Esophagus muscularis mucosa (tissue), 3 donors: Measurements from ENCODE around the gene LRRC27.
A peak's percentile ranks its signal among the peaks of the same experiment; 100 is the strongest.

Experiments
- POLR2AphosphoS5 ChIP-seq, 2 donors: sonication (generic); formaldehyde crosslinking; IDR thresholded peaks; one replicate each; pipeline ENCODE4 v1.6.1; 2017; ENCODE audit warnings: antibody characterized with exemption in 2 of 2
- TF ChIP-seq, protein P1 (sequence below), 3 experiments: fragments of 200-600 bp in 2 of 3; fragments of 450-650 bp in 1 of 3; sonication (generic) in 2 of 3; IDR thresholded peaks; one replicate each; pipeline ENCODE4 v1.5.1; 2017 to 2019; ENCODE audit warnings: antibody characterized with exemption in 3 of 3, mild to moderate bottlenecking in 2 of 3, moderate library complexity in 1 of 3

DNA sequence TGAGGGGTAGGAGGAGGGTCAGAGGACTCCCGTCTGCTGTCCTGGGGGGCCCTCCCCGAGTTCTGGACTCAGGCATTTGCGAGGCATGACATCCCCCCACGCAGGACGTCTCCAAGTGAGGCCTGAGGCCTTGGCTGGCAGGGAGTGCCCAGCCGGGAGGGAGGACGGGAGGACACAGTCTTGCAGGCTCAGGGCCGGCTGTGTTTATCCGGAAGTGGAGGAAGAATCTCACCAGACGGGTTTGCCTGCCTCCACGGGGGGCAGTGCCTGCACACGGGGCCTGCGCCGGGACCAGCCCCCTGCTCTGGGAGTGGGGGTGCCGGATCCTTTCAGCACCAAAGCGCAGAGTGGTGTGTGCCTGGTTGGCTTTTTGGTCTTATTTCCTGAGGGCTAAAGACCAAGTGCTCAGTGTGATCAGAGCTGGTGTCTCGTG, 75.9 kb downstream of the LRRC27 start:
- TF ChIP-seq, protein P1, sequence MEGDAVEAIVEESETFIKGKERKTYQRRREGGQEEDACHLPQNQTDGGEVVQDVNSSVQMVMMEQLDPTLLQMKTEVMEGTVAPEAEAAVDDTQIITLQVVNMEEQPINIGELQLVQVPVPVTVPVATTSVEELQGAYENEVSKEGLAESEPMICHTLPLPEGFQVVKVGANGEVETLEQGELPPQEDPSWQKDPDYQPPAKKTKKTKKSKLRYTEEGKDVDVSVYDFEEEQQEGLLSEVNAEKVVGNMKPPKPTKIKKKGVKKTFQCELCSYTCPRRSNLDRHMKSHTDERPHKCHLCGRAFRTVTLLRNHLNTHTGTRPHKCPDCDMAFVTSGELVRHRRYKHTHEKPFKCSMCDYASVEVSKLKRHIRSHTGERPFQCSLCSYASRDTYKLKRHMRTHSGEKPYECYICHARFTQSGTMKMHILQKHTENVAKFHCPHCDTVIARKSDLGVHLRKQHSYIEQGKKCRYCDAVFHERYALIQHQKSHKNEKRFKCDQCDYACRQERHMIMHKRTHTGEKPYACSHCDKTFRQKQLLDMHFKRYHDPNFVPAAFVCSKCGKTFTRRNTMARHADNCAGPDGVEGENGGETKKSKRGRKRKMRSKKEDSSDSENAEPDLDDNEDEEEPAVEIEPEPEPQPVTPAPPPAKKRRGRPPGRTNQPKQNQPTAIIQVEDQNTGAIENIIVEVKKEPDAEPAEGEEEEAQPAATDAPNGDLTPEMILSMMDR (IDR thresholded peaks at IDR 0.05) = peak in 2 of 3 experiments; percentile 19 to 31
- TF ChIP-seq POLR2AphosphoS5 (IDR thresholded peaks at IDR 0.05) = peak; percentile 29 to 55
